Hindlimb muscle (tissue), 1 donor: ENCODE data around the gene CD63. TPM values are rescaled to one million over a fixed set of nuclear protein-coding genes. Genes with fewer than 3 reads are reported as not detected.

ENCODE experiments used
- DNase-seq: peaks from one replicate; pipeline ENCODE4 v3.0.0-alpha.2; 2013
- polyA plus RNA-seq: library from polyadenylated mRNA; unstranded; fragments of 120-200 nt; gene quantifications from one replicate; pipeline ENCODE4 v1.2.1, GENCODE V29; 2013; ENCODE audit not compliant: insufficient read length

Gene CD63
- polyA plus RNA-seq, 1 donor: 781 TPM

DNA sequence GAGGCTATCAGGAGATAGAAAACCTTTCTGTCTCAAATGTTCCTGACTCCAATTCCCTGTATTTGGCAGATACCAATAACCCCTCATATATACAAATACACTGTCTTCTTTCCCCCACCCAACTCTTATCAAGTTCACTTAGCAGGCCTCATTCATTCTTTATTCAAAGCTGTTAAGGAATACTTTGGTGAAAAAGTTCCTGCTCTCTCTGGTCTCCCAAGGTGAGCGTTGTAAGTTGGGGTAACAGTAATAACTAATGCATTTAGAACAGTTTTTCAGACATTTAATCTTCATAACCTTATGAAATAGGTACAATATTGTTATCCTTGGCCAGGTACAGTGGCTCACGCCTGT lies 10.2 kb upstream of the CD63 start:
- no peak for DNase-seq

DNA sequence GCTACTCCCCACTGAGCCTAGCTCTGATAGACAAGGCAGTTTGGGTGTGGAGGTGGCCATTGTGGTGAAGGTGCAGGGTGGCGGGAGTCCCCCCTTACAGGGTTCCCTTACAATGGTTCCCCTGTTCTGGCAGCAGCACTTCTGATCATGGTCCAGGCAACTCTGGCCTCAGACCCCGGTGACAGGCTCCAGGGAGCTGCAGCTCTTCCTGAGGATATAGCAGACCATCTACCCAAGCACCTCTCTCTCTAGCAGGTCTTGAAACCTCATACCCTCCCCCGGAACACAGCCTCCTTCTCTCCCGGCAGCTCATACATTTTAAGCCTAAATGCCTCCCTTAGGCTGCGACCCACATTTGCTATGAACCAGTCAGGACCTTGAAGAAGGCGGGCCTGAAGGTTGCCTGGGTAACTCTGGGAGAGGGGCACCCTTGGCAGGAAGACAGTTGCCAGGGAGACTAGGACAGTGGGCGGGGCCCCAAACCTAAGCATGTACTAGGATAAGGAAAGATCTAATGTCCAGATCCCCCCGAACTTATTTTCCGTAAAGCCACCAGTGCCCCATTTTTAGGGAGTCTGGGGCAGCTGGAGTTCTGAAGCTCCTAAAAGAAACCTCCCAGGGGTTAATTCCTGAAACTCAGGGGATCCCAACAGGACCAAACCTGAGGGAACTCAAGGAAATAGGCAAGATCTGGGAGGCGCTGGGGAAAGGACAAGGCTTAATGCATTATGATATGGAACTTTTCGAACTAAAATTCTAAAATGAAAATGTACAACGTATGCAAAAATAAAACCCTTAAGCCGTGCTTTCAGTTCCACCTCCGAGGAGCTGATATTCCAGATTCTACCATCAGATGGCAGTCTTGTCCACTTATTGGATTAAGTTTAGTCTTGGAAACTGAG lies 9.6 kb upstream of the CD63 start:
- DNase-seq: peak; percentile 91

DNA sequence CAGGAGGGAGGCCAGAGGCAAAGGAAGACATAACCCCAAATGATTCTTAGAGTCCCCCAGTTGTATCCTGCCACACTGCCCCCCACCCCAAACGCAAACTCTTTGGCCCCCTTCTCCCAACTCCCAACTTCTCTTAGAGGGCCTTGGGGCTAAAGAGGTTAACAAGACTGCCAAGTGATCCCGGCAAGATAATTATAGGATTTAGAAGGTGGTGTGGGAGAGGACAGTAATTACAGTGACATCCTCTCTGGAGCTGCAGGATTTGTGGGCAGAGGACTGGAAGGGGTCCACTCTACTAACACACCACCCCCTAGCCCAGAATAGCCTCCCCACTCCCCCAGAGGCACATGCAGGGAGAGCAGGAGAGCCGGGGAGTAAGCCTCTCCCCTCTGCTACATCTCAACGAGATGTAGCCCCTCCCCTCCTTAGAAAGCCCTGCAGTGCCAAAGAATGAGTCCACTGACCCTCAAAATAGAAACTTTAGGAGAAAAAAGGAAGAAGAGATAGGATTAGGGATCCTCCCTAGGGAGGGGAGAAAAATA lies 8.8 kb upstream of the CD63 start:
- DNase-seq: no peak

DNA sequence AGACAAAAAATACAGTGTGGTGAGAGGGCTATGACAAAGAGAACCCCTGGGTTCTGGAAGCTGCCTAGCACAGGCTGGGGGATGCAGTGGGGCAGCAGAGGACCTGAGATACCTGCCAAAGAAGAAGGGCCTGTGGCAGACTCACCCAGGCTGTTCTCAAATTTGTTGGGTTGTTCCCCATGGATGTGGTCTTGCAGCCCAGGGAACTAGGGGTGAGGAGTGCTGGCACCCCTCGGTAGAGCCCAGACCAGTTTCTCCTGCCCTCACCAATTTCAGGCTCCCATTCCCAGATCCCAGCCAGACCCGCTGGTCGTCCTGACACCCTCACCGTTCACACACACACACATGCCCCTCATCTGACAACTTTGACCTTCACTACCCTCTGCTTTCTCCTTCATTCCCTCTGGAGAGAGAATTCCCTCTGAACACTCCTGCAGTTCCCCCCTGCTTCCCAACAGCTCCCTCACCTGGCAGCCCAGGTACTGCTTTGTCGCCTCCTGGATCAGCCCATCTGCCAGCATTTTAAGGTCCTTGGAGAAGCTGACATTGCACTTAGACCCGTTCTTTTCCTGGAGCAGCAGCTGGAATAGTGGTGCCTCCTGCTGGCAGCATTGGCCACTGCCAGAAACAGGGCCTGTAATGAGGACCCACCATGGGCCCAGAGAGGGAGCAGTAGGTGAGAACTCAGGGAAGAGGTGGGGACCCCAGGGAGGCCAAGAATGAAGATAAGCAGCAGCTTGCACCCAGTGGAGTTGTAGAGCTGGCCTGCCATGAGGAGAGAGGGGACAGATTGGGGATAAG lies 8.2 kb upstream of the CD63 start:
- DNase-seq: no peak

DNA sequence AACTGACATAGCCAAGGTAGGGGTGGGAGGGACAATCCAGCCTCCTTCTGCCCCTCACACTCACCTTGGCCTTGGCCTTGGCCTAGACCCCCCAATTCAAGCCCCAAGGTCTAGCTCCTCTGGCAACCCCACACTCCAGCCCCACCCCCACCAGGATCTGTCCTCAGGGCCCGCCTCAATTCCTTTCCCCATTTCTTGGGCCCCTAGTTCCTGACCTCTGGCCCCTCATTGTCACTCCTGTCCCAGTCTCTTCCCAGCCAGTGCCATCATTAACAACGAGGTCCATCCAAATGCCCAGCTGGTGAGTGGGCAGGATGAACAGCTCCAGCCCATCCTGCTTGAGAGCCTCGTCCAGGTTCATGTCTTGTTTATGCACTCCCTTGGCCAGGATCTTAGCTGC lies 7.3 kb upstream of the CD63 start:
- no peak for DNase-seq

DNA sequence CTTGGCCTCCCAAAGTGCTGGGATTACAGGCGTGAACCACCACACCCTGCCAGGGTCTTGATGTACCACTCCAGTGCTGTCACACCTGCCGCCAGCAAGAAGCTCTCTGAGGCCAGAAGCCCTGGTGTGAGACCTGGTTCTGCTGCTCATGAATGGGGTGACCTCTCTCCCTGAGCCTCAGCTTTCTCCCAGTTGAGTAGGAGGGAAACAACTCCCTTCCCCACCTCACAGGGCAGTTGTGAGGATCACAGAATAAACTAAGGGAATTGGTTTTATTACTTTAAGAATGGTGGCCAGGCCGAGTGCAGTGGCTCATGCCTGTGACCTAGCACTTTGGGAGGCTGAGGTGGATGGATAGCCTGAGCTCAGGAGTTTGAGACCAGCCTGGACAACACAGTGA lies 5.8 kb upstream of the CD63 start:
- no peak for DNase-seq

DNA sequence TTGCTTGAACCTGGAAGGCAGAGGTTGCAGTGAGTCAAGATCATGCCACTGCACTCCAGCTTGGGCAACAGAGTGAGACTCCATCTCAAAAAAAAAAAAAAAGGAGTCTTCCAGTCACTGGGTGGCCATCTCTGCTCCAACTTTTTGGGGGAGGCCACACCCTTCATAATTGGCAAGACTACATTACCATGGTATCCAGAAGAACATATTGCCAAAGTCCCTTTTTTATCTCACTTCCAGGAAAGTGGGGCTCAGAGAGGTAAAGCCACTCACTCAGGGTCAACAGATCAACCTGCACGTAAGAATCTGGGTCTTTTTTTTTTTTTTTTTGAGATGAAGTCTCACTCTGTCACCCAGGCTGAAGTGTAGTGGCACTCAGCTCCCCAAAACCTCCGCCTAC lies 5.0 kb upstream of the CD63 start:
- DNase-seq: no peak

DNA sequence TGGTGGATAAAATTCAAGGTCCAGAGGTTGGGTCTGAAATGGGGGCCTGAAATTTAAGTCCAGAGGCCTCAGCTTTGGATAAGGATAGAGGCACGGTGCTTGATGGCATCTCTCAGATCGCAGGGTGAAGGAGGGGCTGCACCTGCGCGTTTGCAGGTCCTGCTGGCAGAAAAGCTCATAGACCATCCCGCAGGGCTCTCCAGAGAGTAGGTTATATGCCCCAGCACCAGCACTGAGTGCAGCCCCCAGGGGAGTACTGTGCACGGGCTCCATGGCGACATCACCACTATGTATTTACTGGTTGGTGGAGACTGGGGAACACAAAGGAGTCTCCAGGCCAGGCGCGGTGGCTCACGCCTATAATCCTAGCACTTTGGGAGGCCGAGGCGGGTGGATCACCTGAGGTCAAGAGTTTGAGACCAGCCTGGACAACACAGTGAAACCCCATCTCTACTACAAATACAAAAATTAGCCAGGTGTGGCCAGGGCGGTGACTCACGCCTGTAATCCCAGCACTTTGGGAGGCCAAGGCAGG lies 4.3 kb upstream of the CD63 start:
- DNase-seq: no peak

DNA sequence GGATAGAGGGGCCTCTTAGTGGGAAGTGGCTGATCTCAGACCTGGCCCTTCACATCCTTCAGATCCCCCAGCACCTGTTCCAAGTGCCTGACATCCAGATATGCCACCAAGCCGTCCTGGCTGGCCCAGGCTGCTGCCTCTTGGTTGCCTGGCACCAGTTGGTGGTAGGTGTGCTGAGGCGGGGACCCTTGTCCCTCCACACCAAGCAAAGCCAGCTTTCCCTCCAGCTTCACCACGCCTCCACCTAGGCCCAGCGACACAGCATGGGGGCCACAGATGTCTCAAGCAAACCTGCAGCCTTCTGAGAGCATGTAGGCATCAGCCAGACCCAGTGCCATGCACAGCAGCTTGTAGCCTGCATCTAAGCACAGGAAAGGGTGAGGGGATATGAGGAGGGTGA lies 3.5 kb upstream of the CD63 start:
- no peak for DNase-seq

DNA sequence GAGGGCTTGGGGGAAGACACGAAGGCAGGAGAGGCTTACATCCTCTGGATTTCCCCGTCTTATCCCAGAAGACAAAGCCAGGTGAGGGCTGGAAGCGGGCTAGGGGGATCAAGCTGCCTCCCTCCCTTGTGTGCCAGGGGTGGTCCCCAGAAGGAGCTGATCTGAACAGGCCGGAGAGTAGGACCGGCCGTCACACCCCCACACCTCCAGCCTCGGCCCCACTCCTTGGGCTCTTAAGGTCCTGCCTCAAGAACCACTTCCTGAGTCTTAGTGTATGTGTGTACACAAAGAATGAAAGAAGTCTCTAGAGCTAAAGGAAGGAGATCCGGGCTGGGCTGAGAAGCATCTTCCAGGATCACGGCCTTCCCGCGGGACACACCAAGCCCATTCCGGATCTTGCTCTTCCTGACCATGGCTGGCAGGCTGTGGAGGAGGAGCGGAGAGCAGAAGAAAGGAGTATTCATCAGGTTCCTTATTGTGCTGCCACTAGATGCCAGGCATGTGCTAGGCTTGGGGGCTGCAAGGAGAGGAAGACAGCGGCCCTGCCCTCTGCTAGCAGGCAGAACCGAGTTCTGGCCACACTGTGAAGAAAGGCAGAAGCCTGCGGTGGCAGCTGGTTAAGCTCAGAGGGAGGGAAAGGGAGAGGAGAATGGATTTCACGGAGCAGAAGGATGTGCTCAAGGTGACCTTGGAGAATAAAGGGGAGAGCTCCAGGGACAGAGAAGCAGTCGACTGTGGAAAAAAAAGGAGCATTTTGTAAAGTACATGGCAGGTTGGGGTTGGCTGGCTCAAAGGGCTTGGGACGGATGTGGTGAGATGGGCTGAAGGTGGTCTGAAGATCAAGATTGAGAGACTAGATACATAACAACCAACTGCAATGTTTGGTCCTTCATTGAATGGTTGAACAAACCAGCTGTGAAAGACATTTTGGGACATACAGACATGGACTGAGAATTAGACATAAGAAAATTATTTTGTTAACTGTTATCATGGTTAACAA lies 1.3 kb upstream of the CD63 start:
- no peak for DNase-seq

DNA sequence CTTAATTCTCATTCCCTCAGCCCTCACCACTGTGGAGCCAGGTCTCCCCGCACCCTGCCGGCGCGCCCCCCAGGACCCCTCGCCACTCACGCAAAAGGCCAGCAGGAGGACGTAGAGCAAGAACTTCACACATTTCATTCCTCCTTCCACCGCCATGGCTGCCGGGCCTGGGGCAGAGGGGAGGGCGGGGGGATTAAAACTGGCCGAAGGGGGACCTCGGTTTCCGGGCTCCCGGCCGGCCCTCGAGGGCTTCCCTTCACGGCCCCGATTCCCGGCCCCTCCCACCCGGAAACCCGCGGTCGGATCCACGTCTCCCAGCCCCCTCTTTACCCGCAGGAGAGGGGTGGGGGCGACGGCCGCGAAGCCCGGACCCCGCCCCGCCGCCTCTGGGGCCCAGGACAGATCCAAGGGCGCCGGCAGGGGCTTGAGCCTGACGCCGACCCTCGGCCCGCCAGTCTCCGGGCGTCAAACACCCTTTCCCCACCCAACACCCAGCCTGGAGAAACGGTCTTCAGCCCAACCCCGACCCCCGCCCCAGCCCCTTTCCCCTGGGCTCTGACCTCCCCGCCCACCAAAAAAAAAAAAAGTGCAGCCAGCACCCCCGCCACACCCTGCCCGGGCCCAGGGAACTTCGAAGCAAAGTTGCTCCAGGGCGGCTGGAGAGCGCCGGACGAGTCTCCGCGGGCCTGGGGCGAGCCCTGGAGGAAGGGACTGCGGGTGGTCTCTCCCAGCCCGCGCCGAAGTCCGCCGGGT lies 447 bp downstream of the CD63 start:
- DNase-seq: peak; percentile 88

DNA sequence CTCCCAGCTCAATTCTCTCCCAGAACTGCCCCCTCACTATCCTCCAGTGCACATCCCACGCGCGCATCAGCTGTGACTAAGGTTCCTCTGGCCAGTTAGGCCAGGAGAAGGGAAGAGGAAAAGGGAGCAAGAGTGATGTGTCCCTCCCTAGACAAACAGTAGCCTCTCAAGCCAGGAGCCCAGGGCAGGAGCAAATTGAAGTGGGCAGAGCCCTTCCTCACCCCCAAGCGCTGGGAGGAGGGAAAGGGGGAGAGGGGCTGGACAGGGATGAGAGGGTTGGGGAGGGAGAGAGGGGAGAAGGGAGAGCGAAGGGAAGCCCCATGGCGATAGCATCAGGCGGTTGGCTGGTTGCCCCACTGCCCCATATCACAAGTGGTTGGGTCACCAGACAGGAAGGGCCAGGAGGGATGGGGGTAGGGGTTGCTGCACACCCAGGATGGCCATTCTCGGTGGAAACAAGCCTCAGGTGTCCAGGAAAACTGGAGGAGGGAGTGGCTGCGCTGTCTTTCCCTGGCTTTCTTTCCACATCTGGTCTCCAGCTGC lies 1.1 kb downstream of the CD63 start:
- no peak for DNase-seq

DNA sequence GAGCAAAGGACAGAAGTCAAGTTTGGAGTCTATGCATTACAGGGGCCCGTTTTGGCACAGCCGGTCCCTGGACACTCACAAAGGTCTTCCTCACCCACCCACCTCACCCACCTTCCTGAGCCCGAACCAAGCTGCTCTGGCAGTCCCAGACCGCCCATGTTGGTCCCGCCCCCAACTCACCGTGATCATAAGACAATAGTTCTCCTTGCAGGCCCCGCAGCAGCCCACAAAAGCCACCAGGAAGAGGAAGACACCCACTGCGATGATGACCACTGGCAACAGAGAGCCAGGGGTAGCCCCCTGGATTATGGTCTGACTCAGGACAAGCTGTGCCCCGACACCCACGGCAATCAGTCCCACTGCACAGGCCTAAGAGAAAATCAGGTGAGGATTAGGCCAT lies 1.8 kb downstream of the CD63 start:
- DNase-seq: no peak

DNA sequence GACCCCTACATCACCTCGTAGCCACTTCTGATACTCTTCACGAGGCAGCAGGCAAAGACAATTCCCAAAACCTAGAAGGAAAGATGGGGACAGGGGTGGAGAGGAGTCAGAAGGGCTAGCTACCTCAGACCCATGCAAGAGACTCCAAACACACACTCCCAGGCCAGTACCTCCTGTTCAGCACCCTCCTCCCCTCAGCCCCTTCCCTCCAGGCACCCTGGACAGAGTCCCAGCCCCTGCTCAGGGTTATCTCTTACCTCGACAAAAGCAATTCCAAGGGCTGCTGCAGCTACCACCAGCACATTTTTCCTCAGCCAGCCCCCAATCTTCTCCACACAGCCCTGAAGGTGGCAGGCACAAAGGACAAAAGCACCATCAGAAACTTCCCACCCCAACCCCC lies 3.3 kb downstream of the CD63 start:
- no peak for DNase-seq

DNA sequence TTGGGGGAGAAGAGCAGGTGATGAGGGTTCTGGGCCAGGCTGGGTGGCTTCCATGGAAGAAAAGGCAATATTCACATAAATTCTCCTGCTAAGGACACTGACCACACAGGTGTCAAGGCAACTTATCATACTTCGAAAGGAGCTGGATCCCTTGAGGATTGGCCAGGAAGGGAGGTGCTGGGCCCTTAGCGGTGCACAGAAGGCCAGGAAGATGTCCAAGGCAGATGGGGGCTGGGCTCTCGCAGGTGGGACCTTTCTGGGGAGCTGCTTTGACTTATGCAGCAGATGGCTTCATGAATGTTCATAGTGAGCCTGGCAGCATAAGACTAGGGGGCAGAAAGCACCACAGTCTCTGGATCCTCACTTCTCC lies 3.9 kb downstream of the CD63 start:
- no peak for DNase-seq

DNA sequence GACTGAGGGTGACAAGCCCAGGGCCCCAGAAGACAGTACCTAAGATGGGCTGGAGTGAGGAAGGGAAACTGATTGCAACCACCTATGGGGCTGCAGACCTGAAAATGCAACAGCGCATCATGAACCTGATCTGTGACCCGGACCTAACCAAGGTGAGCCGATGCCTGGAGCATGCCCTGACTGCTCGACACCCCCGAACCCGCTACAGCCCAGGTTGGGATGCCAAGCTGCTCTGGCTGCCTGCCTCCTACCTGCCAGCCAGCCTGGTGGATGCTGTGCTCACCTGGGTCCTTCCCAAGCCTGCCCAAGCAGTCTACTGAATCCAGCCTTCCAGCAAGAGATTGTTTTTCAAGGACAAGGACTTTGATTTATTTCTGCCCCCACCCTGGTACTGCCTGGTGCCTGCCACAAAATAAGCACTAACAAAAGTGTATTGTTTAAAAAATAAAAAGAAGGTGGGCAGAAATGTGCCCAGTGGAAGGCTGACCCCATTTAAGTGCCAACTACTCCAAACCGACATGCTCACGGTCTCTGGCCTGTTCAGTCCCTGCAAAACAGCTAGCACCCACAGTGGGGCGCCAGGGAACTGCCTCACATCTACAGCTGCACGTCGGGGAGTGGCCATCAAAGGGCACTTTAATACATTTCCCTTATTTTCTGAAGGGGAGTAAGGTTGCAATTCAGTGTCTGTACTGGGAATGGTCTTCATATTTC lies 4.4 kb downstream of the CD63 start:
- no peak for DNase-seq

DNA sequence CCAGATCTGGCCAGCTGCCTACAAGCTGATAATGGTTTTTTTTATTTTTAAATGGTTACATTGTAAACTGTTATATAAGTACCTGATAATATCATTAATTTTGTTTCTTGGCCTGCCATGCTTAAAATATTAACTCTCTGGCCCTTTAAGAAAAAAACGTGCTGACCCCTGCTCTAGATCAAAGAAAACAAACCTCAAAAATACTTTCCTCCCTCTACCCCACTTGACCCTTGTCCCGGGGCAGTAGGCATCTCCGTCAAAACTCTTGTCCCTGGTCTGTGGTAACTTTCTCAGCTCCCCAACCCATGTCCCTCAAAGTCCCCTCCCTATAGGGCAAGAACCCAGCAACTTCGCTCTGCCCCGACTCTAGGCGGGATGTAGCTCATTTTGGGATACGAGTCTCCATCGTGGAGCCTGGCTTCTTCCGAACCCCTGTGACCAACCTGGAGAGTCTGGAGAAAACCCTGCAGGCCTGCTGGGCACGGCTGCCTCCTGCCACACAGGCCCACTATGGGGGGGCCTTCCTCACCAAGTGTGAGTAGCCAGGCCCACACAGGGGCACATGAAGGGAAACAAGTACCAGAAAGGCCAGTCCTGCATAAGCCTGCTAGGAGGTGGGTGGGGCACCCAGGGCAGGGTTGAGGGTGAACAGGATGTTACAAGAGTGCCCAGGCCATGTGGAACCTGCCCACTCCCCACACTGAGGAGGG lies 5.1 kb downstream of the CD63 start:
- no peak for DNase-seq

DNA sequence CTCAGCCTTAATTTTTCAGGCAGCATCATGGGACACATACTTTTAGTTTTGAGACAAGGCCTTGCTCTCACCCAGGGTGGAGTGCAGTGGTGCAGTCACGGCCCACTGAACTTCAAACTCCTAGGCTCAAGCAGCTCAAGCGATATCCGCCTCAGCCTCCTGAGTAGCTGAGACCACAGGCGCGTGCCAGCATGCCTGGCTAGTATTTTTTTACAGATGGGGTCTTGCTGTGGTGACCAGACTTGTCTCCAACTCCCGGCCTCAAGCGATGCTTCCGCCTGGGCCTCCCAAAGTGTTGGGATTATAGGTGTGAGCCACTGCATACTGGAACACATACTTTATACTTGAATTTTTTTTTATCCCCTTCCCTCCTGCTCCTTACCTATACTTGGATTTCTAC lies 5.9 kb downstream of the CD63 start:
- DNase-seq: no peak

DNA sequence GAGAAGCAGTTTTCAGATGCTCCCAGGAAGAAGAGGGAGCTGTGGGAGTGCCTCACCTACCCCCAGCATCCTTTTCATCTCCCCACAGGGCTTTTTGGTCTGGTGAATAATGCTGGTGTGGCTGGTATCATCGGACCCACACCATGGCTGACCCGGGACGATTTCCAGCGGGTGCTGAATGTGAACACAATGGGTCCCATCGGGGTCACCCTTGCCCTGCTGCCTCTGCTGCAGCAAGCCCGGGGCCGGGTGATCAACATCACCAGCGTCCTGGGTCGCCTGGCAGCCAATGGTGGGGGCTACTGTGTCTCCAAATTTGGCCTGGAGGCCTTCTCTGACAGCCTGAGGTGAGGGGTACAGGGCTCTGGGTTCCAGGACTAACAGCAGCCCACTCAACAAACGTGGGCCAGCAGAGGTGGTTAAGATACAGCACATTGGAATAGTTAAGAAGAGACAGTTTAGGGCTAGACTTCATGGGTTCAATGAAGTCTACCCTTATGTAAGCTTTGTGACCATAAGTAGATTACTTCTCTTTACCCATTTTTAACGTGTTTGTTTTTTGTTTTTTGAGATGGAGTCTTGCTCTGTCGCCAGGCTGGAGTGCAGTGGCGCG lies 7.1 kb downstream of the CD63 start:
- DNase-seq: no peak
